Measurements from ENCODE around the gene CTXN2.

The CTXN2 gene

GRCh38 chr15:48168616-48169015, 22.8 kb upstream of the CTXN2 start:
- DNase-seq (ENCODE audit: extremely low read depth, low read depth): no peak
- TF ChIP-seq CTCF (IDR thresholded peaks at IDR 0.05; ENCODE audit: low read depth, low read length): no peak

- no peak for TF ChIP-seq CTCF (IDR thresholded peaks at IDR 0.05; ENCODE audit: low read depth, low read length)
These were observed 20.5 kb upstream of the CTXN2 start for GRCh38 chr15:48170981-48171380.

GRCh38 chr15:48175126-48175525, 16.3 kb upstream of the CTXN2 start:
- DNase-seq (ENCODE audit: extremely low read depth, low read depth): no peak
- no peak for TF ChIP-seq CTCF (IDR thresholded peaks at IDR 0.05; ENCODE audit: low read depth, low read length)

More at GRCh38 chr15:48170981-48171380, 20.5 kb upstream of the CTXN2 start:
- no peak for DNase-seq (ENCODE audit: extremely low read depth, low read depth)

DNA sequence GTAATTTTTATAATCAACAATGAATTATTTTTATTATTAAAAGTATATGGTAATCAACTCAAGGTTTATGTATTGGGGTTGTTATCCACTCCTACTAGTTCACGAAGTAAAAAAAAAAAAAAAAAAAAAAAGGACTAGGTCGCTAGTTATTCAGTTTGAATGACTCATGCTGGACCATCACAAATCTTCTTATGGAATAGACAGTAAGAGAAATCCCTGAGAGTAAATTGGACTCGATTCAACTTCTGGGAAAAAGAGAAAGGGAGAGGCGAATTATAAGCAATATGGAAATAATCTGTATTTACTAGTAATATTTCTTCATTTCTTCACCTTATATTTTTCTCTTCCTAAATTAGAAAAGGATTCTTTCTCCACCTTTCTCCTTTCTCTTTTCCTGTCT, 15.4 kb upstream of the CTXN2 start:
- no peak for TF ChIP-seq CTCF (IDR thresholded peaks at IDR 0.05; ENCODE audit: low read depth, low read length)
- DNase-seq (ENCODE audit: extremely low read depth, low read depth): no peak

DNA sequence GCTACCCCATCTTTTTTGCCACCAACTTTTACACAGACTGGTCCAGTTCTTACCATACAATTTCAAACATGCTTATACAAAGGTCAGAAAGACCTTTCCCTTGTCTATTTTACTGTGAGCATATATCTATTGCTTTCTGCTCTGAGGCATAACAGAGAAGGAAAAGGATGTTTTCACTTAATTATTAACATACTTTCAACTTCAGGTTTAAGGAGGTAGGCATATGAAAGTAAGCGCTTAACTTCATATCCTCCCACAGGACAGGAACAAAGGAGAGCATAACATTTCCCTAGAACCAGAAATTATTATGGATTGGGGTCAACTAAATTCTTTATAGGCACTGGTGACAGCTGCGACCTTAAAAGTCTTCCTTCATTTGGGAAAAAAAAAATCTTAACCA, 14.5 kb upstream of the CTXN2 start:
- no peak for DNase-seq (ENCODE audit: extremely low read depth, low read depth)
- no peak for TF ChIP-seq CTCF (IDR thresholded peaks at IDR 0.05; ENCODE audit: low read depth, low read length)

DNA sequence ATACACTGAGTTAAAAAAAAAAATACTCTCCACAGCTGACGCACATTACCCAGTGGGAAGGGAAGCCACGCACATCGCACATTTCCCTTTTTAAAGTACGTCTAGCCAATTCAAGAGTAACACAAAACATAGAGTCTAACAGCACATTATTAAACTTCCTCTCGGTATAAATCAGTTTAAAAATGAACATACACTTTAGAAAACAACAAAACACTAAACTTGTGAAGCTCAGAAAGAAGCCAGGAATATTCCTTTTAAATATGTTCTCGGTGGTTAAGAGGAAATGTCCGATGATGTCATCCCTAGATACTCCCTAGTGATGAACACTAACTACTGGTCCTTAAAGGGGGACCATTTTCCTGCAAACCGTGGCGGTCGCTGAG, 14.1 kb upstream of the CTXN2 start:
- no peak for DNase-seq (ENCODE audit: extremely low read depth, low read depth)
- TF ChIP-seq CTCF (IDR thresholded peaks at IDR 0.05; ENCODE audit: low read depth, low read length): no peak

GRCh38 chr15:48177766-48178647, 13.5 kb upstream of the CTXN2 start, which contains the start of gene MYEF2:
TSS of gene MYEF2 (minus strand) at chr15:48178295. CDS start at chr15:48178237, 58 bp downstream.
- no peak for TF ChIP-seq CTCF (IDR thresholded peaks at IDR 0.05; ENCODE audit: low read depth, low read length)
- DNase-seq (ENCODE audit: extremely low read depth, low read depth): peak; percentile 1

Measured in AG09319 (cell line).